Smooth muscle cell (in vitro differentiated cells): ENCODE data around the gene P2RY11. TPM values are rescaled to one million over a fixed set of nuclear protein-coding genes. Genes with fewer than 3 reads are reported as not detected.

Experiments used
- DNase-seq: peaks from one replicate; lab custom pipeline; 2025; ENCODE audit not compliant: unreplicated experiment; lab: John Stamatoyannopoulos, UW
- H2AFZ ChIP-seq: fragments of 200-600 bp; sonication (generic); 2 replicates; pipeline ENCODE4 v1.6.0; 2016; ENCODE audit warnings: antibody characterized with exemption, low read depth, mild to moderate bottlenecking
- H3F3A ChIP-seq: fragments of 200-600 bp; sonication (generic); 2 replicates; pipeline ENCODE4 v1.6.0; 2017; ENCODE audit warnings: antibody characterized with exemption, low read depth
- H3K27ac ChIP-seq: fragments of 200-600 bp; sonication (generic); 2 replicates; pipeline ENCODE4 v1.5.1; 2016; ENCODE audit warnings: low read depth, mild to moderate bottlenecking
- H3K27me3 ChIP-seq: fragments of 200-600 bp; sonication (generic); 2 replicates; pipeline ENCODE4 v1.6.1; 2016; ENCODE audit warnings: low read depth, mild to moderate bottlenecking
- H3K36me3 ChIP-seq: fragments of 200-600 bp; sonication (generic); 2 replicates; pipeline ENCODE4 v1.5.1; 2016; ENCODE audit warnings: low read depth
- H3K4me1 ChIP-seq: fragments of 200-600 bp; sonication (generic); 2 replicates; pipeline ENCODE4 v1.5.1; 2016; ENCODE audit warnings: low read depth
- H3K4me2 ChIP-seq: fragments of 200-600 bp; sonication (generic); 2 replicates; pipeline ENCODE4 v1.6.0; 2016; ENCODE audit warnings: mild to moderate bottlenecking
- H3K4me3 ChIP-seq: fragments of 200-600 bp; sonication (generic); 2 replicates; pipeline ENCODE4 v1.5.1; 2016; ENCODE audit warnings: mild to moderate bottlenecking
- H3K79me2 ChIP-seq: fragments of 200-600 bp; sonication (generic); 2 replicates; pipeline ENCODE4 v1.6.0; 2016; ENCODE audit warnings: low read depth, mild to moderate bottlenecking
- H3K9ac ChIP-seq: fragments of 200-600 bp; sonication (generic); 2 replicates; pipeline ENCODE4 v1.6.0; 2016; ENCODE audit warnings: low read depth
- H3K9me3 ChIP-seq: fragments of 200-600 bp; sonication (generic); replicated peaks from 2 replicates; pipeline ENCODE4 v1.5.1; 2016; ENCODE audit warnings: low read depth
- H4K20me1 ChIP-seq: fragments of 200-600 bp; sonication (generic); 2 replicates; pipeline ENCODE4 v1.6.0; 2016; ENCODE audit warnings: low read depth
- CTCF ChIP-seq: fragments of 200-600 bp; sonication (generic); IDR thresholded peaks from 2 replicates; pipeline ENCODE4 v1.5.1; 2017; ENCODE audit warnings: borderline replicate concordance, mild to moderate bottlenecking, antibody characterized with exemption; ENCODE audit not compliant: insufficient read depth, poor library complexity, severe bottlenecking
- WGBS: methylation state at CpG from one replicate; pipeline ENCODE4 v1.1.7; 2016; ENCODE audit warnings: low lambda C conversion rate; 5-methylcytosine and 5-hydroxymethylcytosine counted together
- polyA plus RNA-seq: library from polyadenylated mRNA; unstranded; fragments of >200 nt; fragmentation: Nextera tagmentation; extraction: Ambion mirVana; gene quantifications from 2 replicates; pipeline ENCODE4 v1.2.1, GENCODE V29; 2016
- total RNA-seq: library from RNA; depleted of rRNA; stranded (reverse); fragments of >200 nt; gene quantifications from 2 replicates; pipeline ENCODE4 v1.2.3, GENCODE V29; 2014

Gene P2RY11
- total and polyA plus RNA-seq, 2 experiments from 2014 or later: 1.5 to 3.8 TPM

- Histone ChIP-seq H3F3A (peaks cover 10% of the 10 kb centered on the region), H3K27ac (no peak overlapping the region), H3K4me2 (no peak overlapping the region), H3K36me3 (no peaks in the 10 kb centered on the region), H3K9ac (no peak overlapping the region), H3K4me3 (no peak overlapping the region), H4K20me1 (peaks cover 3% of the 10 kb centered on the region), H3K9me3 (no peaks in the 10 kb centered on the region), H2AFZ (no peak overlapping the region), H3K4me1 (peaks cover 5% of the 10 kb centered on the region), H3K79me2 (peaks cover 24% of the 10 kb centered on the region), H3K27me3 (no peaks in the 10 kb centered on the region)
- no peak for TF ChIP-seq CTCF
- 96% methylated on average over 43 of the region's 45 CpGs for WGBS
- no peak for DNase-seq
Measured at GRCh38 chr19:10115392-10116084, 4.0 kb downstream of the P2RY11 start.

GRCh38 chr19:10116085-10116865 lies 4.8 kb downstream of the P2RY11 start:
- Histone ChIP-seq H4K20me1 (peaks cover 3% of the 10 kb centered on the region), H2AFZ (no peak overlapping the region)
- DNase-seq: no peak

GRCh38 chr19:10116866-10117616 lies 5.5 kb downstream of the P2RY11 start:
- H3K27me3 ChIP-seq: no peaks in the 10 kb centered on the region

More at GRCh38 chr19:10116085-10116865, 4.8 kb downstream of the P2RY11 start:
- H3K36me3 ChIP-seq: no peaks in the 10 kb centered on the region
- H3K4me3 ChIP-seq: no peak overlapping the region
- 95% methylated on average over 35 of the region's 35 CpGs for WGBS
- H3K4me1 ChIP-seq: peaks cover 5% of the 10 kb centered on the region
- no peak overlapping the region for H3K9ac ChIP-seq
- no peak for TF ChIP-seq CTCF
- no peak overlapping the region for H3K27ac ChIP-seq
- peaks cover 24% of the 10 kb centered on the region for H3K79me2 ChIP-seq
- no peak overlapping the region for H3K4me2 ChIP-seq
- H3F3A ChIP-seq: peaks cover 13% of the 10 kb centered on the region
- no peaks in the 10 kb centered on the region for H3K9me3 ChIP-seq
- no peaks in the 10 kb centered on the region for H3K27me3 ChIP-seq

More at GRCh38 chr19:10116866-10117616, 5.5 kb downstream of the P2RY11 start:
- Histone ChIP-seq H3K4me2 (no peak overlapping the region), H3K27ac (no peak overlapping the region), H3K4me1 (peaks cover 5% of the 10 kb centered on the region), H3K79me2 (peaks cover 24% of the 10 kb centered on the region), H3K9me3 (no peaks in the 10 kb centered on the region), H3K36me3 (no peaks in the 10 kb centered on the region), H3K9ac (no peak overlapping the region), H3F3A (peaks cover 11% of the 10 kb centered on the region), H2AFZ (no peak overlapping the region), H4K20me1 (peaks cover 3% of the 10 kb centered on the region), H3K4me3 (no peak overlapping the region)
- WGBS: 98% methylated on average over 21 of the region's 21 CpGs
- DNase-seq: no peak
- TF ChIP-seq CTCF: no peak
